Caco-2 (cell line): ENCODE data around the gene KIAA1586. TPM values are rescaled to one million over a fixed set of nuclear protein-coding genes. Genes with fewer than 3 reads are reported as not detected.
A peak's percentile ranks its signal among the peaks of the same experiment; 100 is the strongest.
"Not testable (repeated sequence)": the region's sequence is repeated elsewhere in the genome, so short reads cannot be mapped to it uniquely, and the experiment has no call there.

ENCODE experiments used
- BruUV-seq: library from RNA; stranded (reverse); fragments of 400-500 nt; replicated peaks from 2 replicates; lab custom pipeline; 2021; lab: Mats Ljungman, UMichigan
- CTCF ChIA-PET: fragments of 300-600 bp; sonication (Branson Sonifier 250); formaldehyde crosslinking; loops from one replicate; lab custom pipeline; 2022; ENCODE audit warnings: antibody characterized with exemption; lab: Charles Lee
- POLR2A ChIA-PET: fragments of 300-600 bp; sonication (Branson Sonifier 250); formaldehyde crosslinking; loops from one replicate; lab custom pipeline; 2022; ENCODE audit warnings: antibody characterized with exemption; lab: Charles Lee
- DNase-seq, 2 experiments: peaks; one replicate each; pipeline versions ENCODE4 v3.0.0 to v3.0.0-alpha.2; 2020 to 2022
- H3K27me3 ChIP-seq: replicated peaks from 2 replicates; pipeline ENCODE4 v1.6.0; 2011; ENCODE audit warnings: low read length; ENCODE audit not compliant: control insufficient read depth, insufficient read depth
- H3K36me3 ChIP-seq: 2 replicates; pipeline ENCODE4 v1.5.1; 2011; ENCODE audit warnings: low read length; ENCODE audit not compliant: control insufficient read depth, insufficient read depth
- H3K4me1 ChIP-seq: fragments of 250-450 bp; sonication (Bioruptor Pico); 2 replicates; pipeline ENCODE4 v1.5.1; 2020; ENCODE audit warnings: mild to moderate bottlenecking
- H3K4me3 ChIP-seq: 2 replicates; pipeline ENCODE4 v1.5.1; 2011; ENCODE audit warnings: low read depth, mild to moderate bottlenecking, control low read depth, low read length
- H3K9me3 ChIP-seq: fragments of 250-450 bp; sonication (Bioruptor Pico); 2 replicates; pipeline ENCODE4 v1.5.1; 2020; ENCODE audit warnings: mild to moderate bottlenecking, moderate library complexity
- H3K27ac Mint-ChIP-seq: one replicate; pipeline ENCODE4 v1.8.0; 2022; ENCODE audit warnings: mixed read lengths; ENCODE audit not compliant: unreplicated experiment
- H3K27me3 Mint-ChIP-seq: one replicate; pipeline ENCODE4 v1.8.0; 2022; ENCODE audit warnings: mixed read lengths; ENCODE audit not compliant: insufficient read depth, unreplicated experiment
- H3K36me3 Mint-ChIP-seq: one replicate; pipeline ENCODE4 v1.8.0; 2022; ENCODE audit warnings: mild to moderate bottlenecking, mixed read lengths; ENCODE audit not compliant: insufficient read depth, unreplicated experiment
- H3K4me1 Mint-ChIP-seq: one replicate; pipeline ENCODE4 v1.8.0; 2022; ENCODE audit warnings: low read depth, mixed read lengths; ENCODE audit not compliant: unreplicated experiment
- H3K4me3 Mint-ChIP-seq: one replicate; pipeline ENCODE4 v1.8.0; 2022; ENCODE audit warnings: mild to moderate bottlenecking, moderate library complexity, mixed read lengths; ENCODE audit not compliant: unreplicated experiment
- H3K9me3 Mint-ChIP-seq: one replicate; pipeline ENCODE4 v1.8.0; 2022; ENCODE audit warnings: mixed read lengths; ENCODE audit not compliant: unreplicated experiment
- intact Hi-C: fragments of 100-400 bp; cut with micrococcal nuclease; formaldehyde crosslinking; loops from one replicate; pipeline ENCODE4 v1.10.0; 2022; ENCODE audit not compliant: unreplicated experiment
- total RNA-seq: library from RNA; stranded (reverse); gene quantifications from 2 replicates; pipeline ENCODE4 v1.2.3, GENCODE V29; 2022
- TF ChIP-seq, protein P1 (sequence below), 2 experiments: fragments of 200-600 bp in 1 of 2; IDR thresholded peaks; 1 replicate in 1 of 2; 2 replicates in 1 of 2; pipeline versions ENCODE4 v1.5.1 to v1.8.0; 2011 to 2022; ENCODE audit warnings: antibody characterized with exemption in 1 of 2, control low read depth in 1 of 2, inconsistent platforms in 1 of 2, low read depth in 1 of 2, low read length in 1 of 2, mild to moderate bottlenecking in 1 of 2, moderate library complexity in 1 of 2; ENCODE audit not compliant: insufficient read depth in 1 of 2, severe bottlenecking in 1 of 2, unreplicated experiment in 1 of 2

KIAA1586 gene
- total RNA-seq, 1 experiment from 2014 or later, result 12.9 TPM

DNA sequence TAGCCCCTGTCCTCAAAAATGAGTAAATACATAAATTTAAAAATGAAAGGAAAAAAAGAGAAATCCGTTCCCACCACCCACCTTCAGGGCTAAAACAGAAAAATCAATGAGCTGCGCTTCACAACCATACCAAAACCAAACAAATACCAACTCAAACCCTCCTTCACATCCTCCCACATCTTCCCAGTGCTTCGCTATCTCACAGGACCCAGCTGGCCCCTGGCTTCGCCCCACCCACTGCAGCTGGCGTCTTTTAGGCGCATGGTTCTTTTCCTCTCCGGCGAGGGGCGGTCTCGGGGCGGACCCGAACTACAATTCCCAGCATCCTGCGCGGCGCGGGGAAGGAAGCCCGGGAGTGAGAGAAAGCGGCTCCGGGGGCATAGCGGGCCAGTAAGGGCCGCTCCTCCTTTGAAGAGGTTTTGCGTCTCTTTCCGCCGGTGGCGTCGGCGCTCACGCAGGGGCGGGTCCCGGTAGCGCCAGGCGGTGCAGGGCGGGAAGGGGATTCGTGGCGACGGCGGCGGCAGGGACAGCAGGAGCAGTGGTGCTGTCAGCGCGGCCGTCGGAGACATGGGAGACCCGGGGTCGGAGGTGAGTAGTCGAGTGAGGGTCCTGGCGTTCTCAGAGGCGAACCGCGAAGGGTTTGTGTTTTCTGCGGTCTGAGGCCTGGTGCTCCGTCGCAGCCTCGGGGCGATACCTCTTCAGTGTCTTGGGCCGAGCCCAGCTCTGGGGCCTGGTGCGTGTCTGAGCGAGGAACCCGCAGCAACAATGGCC is 43.4 kb downstream of the KIAA1586 start, which contains the start of gene ZNF451:
Gene ZNF451 (plus strand): TSS at position 502 of the 771 bp plus-strand sequence. CDS start 66 bp downstream, at position 568.
- Histone ChIP-seq H3K4me1 (peaks cover 38% of the 10 kb centered on the region), H3K36me3 (no peaks in the 10 kb centered on the region), H3K27me3 (no peaks in the 10 kb centered on the region), H3K9me3 (no peaks in the 10 kb centered on the region), H3K4me3 (peak within 1 kb of the TSS; percentile 71)
- H3K9me3 Mint-ChIP-seq, result no peaks in the 10 kb centered on the region
- peaks cover 22% of the 10 kb centered on the region for H3K36me3 Mint-ChIP-seq
- TF ChIP-seq, protein P1, sequence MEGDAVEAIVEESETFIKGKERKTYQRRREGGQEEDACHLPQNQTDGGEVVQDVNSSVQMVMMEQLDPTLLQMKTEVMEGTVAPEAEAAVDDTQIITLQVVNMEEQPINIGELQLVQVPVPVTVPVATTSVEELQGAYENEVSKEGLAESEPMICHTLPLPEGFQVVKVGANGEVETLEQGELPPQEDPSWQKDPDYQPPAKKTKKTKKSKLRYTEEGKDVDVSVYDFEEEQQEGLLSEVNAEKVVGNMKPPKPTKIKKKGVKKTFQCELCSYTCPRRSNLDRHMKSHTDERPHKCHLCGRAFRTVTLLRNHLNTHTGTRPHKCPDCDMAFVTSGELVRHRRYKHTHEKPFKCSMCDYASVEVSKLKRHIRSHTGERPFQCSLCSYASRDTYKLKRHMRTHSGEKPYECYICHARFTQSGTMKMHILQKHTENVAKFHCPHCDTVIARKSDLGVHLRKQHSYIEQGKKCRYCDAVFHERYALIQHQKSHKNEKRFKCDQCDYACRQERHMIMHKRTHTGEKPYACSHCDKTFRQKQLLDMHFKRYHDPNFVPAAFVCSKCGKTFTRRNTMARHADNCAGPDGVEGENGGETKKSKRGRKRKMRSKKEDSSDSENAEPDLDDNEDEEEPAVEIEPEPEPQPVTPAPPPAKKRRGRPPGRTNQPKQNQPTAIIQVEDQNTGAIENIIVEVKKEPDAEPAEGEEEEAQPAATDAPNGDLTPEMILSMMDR (IDR thresholded peaks at IDR 0.05; ENCODE audit: insufficient read depth in 1 of 2, low read depth in 1 of 2, low read length in 1 of 2, severe bottlenecking in 1 of 2, unreplicated experiment in 1 of 2), result no peak
- ChIA-PET CTCF (no interaction called here), POLR2A (interaction anchor here (0.7 kb wide), 2 partner anchors 82 to 173 kb away, joined by 3 to 5 read pairs; partner anchors contain the start of gene BAG2)
- no peaks in the 10 kb centered on the region for H3K27me3 Mint-ChIP-seq
- peaks cover 38% of the 10 kb centered on the region for H3K4me1 Mint-ChIP-seq
- intact Hi-C loops, result loop anchor here (2.0 to 5.0 kb wide), 2 partner anchors 43 to 83 kb away; partner anchors contain the start of genes BAG2 and KIAA1586
- DNase-seq, result peak; percentile 97
- BruUV-seq, result no TSS peak
- peak within 1 kb of the TSS; percentile 46 for H3K27ac Mint-ChIP-seq
- peak within 1 kb of the TSS; percentile 68 for H3K4me3 Mint-ChIP-seq

GRCh38 chr6:57090458-57091067 is 44.1 kb downstream of the KIAA1586 start:
- H3K4me3 ChIP-seq, H3K9me3 ChIP-seq, H3K27me3 Mint-ChIP-seq, H3K9me3 Mint-ChIP-seq, POLR2A ChIA-PET, H3K27me3 ChIP-seq, DNase-seq, intact Hi-C loops, H3K36me3 ChIP-seq, CTCF ChIA-PET: not testable (repeated sequence)
- peak overlapping the region; percentile 46 for H3K27ac Mint-ChIP-seq
- H3K4me3 Mint-ChIP-seq, result peak overlapping the region; percentile 68
- H3K4me1 Mint-ChIP-seq, result peaks cover 38% of the 10 kb centered on the region
- H3K36me3 Mint-ChIP-seq, result peaks cover 26% of the 10 kb centered on the region
- BruUV-seq, result TSS peak; percentile 61
- H3K4me1 ChIP-seq, result peaks cover 38% of the 10 kb centered on the region

DNA sequence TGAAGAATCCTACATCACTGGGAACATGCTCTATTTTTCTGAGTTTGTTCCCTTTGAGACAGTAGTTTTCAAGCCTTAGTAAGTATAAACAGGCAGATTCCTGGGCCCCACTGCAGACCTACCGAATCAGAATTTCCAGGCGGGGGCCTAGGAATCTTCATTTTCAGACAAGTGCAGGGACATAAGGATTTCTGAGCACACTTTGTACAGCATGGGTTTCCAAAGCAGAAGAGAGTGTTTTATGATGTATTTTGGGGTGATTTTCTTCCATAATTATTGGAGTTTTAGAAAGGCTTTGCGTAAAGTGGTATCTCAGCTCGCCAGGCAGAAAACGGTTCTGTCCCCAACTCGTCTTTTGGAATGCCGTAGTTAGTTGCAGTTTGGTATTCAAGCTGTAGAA is 44.9 kb downstream of the KIAA1586 start:
- H3K27me3 ChIP-seq, H3K9me3 Mint-ChIP-seq, H3K27ac Mint-ChIP-seq, H3K36me3 ChIP-seq, H3K27me3 Mint-ChIP-seq, BruUV-seq, DNase-seq, POLR2A ChIA-PET, intact Hi-C loops, CTCF ChIA-PET, H3K9me3 ChIP-seq: not testable (repeated sequence)
- Mint-ChIP-seq H3K4me1 (peaks cover 37% of the 10 kb centered on the region), H3K4me3 (peak overlapping the region; percentile 68), H3K36me3 (peaks cover 30% of the 10 kb centered on the region)
- Histone ChIP-seq H3K4me1 (peaks cover 36% of the 10 kb centered on the region), H3K4me3 (0 out of 2 replicates have a peak overlapping the region, but pooled peaks have one; percentile 14)

DNA sequence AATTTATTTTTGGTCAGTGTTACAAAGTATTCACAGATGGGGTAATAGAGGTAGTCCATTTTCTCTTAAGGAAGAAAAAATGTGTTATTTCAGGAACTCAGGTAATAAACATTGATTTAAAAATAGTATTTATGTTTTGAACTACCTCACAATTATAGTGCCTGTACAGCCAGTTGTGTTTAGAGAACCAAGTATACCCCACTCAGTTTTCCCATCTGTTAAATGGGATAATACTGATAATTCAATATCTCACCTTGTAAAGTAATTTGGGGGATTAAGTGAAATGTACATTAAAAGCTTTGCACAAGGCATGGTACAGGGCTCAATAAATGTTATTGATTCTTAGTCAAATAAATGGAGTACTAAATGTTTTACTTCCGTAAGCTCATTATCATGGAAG is 48.2 kb downstream of the KIAA1586 start:
- H3K9me3 Mint-ChIP-seq, result no peaks in the 10 kb centered on the region
- no peak overlapping the region for H3K4me3 ChIP-seq
- no peaks in the 10 kb centered on the region for H3K27me3 Mint-ChIP-seq
- no peak overlapping the region for H3K27ac Mint-ChIP-seq
- no peak overlapping the region for H3K4me3 Mint-ChIP-seq
- no peaks in the 10 kb centered on the region for H3K27me3 ChIP-seq
- POLR2A ChIA-PET, result interaction anchor here (0.6 kb wide), 1 partner anchor 127 kb away, joined by 4 read pairs; no protein-coding TSS in a partner anchor
- intact Hi-C loops, result no loop called here
- TF ChIP-seq, protein P1 (IDR thresholded peaks at IDR 0.05; ENCODE audit: insufficient read depth in 1 of 2, low read depth in 1 of 2, low read length in 1 of 2, severe bottlenecking in 1 of 2, unreplicated experiment in 1 of 2), result no peak
- peaks cover 19% of the 10 kb centered on the region for H3K4me1 Mint-ChIP-seq
- H3K9me3 ChIP-seq, result no peaks in the 10 kb centered on the region
- no peak for DNase-seq
- CTCF ChIA-PET, result no interaction called here
- peaks cover 7% of the 10 kb centered on the region; the same call in 1 of the 2 replicates for H3K4me1 ChIP-seq
- H3K36me3 Mint-ChIP-seq, result peaks cover 58% of the 10 kb centered on the region
- no TSS peak for BruUV-seq
- H3K36me3 ChIP-seq, result no peaks in the 10 kb centered on the region
